Spleen (tissue), 7 donors: ENCODE data around the gene SHISA4.

ENCODE experiments used
- POLR2A ChIP-seq, 3 donors: fragments of 450-650 bp; IDR thresholded peaks; one replicate each; pipeline ENCODE4 v1.5.1; 2017; ENCODE audit warnings: antibody characterized with exemption in 3 of 3, mild to moderate bottlenecking in 1 of 3
- TF ChIP-seq, protein P1 (sequence below), 11 experiments: fragments of 200-600 bp in 7 of 11; fragments of 450-650 bp in 4 of 11; sonication (generic) in 4 of 11; IDR thresholded peaks in 8 of 11; conservative IDR thresholded peaks in 3 of 11; 1 replicate in 7 of 11; 2 replicates in 4 of 11; pipeline versions ENCODE4 v1.4.0 to v1.8.0; 2016 to 2021; ENCODE audit warnings: antibody characterized with exemption in 11 of 11, inconsistent platforms in 4 of 11, mild to moderate bottlenecking in 1 of 11
- donor health status: DM: no; HTN: no; CAD: no; lungs with moderate emphysema.
- donor health status: DM: no; HTN: no; CAD: no.
- donor health status: DM: no; HTN: no; CAD: no.

DNA sequence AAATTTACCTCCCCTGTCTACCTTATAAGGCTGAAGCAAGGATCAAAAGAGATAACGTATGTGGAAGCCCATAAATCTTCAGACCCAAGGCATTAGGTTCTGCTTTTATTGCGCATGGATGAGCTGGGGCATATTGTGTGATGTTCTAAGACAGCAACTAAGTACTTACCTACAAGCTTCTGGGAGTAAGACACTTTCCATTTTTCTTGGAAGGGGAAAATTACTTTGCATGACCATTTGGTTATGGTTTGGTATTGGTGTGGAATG, 36.5 kb downstream of the SHISA4 start:
- TF ChIP-seq, protein P1, sequence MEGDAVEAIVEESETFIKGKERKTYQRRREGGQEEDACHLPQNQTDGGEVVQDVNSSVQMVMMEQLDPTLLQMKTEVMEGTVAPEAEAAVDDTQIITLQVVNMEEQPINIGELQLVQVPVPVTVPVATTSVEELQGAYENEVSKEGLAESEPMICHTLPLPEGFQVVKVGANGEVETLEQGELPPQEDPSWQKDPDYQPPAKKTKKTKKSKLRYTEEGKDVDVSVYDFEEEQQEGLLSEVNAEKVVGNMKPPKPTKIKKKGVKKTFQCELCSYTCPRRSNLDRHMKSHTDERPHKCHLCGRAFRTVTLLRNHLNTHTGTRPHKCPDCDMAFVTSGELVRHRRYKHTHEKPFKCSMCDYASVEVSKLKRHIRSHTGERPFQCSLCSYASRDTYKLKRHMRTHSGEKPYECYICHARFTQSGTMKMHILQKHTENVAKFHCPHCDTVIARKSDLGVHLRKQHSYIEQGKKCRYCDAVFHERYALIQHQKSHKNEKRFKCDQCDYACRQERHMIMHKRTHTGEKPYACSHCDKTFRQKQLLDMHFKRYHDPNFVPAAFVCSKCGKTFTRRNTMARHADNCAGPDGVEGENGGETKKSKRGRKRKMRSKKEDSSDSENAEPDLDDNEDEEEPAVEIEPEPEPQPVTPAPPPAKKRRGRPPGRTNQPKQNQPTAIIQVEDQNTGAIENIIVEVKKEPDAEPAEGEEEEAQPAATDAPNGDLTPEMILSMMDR (IDR thresholded peaks at IDR 0.05 in 8 of 11, conservative IDR thresholded peaks at IDR 0.05 in 3 of 11), result no peak
- TF ChIP-seq POLR2A (IDR thresholded peaks at IDR 0.05), result no peak
